ENCODE data around the gene A4GALT.

- TF ChIP-seq POLR2AphosphoS5 (IDR thresholded peaks at IDR 0.05; ENCODE audit: low read depth, low read length) (no peak; the same call in 1 of the 2 replicates), SIN3A (IDR thresholded peaks at IDR 0.05; ENCODE audit: borderline replicate concordance, insufficient read depth, low read length) (no peak), FOXP2 (optimal IDR thresholded peaks at IDR 0.05; ENCODE audit: borderline replicate concordance, extremely low read depth, extremely low read length, insufficient read depth) (no peak), TAF1 (IDR thresholded peaks at IDR 0.05; ENCODE audit: borderline replicate concordance, insufficient read depth, low read length) (peak; percentile 43; the same call in 1 of the 2 replicates), REST (IDR thresholded peaks at IDR 0.05; ENCODE audit: insufficient read depth in 1 of 2, low read depth in 2 of 2, low read length in 2 of 2) (no peak)
Measured at GRCh38 chr22:42747701-42748513, 27.2 kb upstream of the A4GALT start.
